ENCODE data around the gene SNRK.
"Not testable (repeated sequence)": the region's sequence is repeated elsewhere in the genome, so short reads cannot be mapped to it uniquely, and the experiment has no call there.

SNRK gene

GRCh38 chr3:43346978-43347749 is 60.8 kb downstream of the SNRK start:
- H2AFZ ChIP-seq (ENCODE audit: low read depth, low read length), result no peak overlapping the region
- no peaks in the 10 kb centered on the region for H3K27me3 ChIP-seq (ENCODE audit: insufficient read depth, low read length)
- H3K4me3 ChIP-seq (ENCODE audit: low read length), result no peak overlapping the region
- H3K9me3 ChIP-seq (ENCODE audit: low read length), result peaks cover 4% of the 10 kb centered on the region
- H3K36me3 ChIP-seq (ENCODE audit: insufficient read depth, low read length), result peaks cover 35% of the 10 kb centered on the region
- H3K4me1 ChIP-seq (ENCODE audit: insufficient read depth, low read length), result peaks cover 17% of the 10 kb centered on the region

- no peak overlapping the region for H2AFZ ChIP-seq (ENCODE audit: low read depth, low read length)
- H3K4me1 ChIP-seq (ENCODE audit: insufficient read depth, low read length), result peaks cover 17% of the 10 kb centered on the region
- no peak overlapping the region for H3K4me3 ChIP-seq (ENCODE audit: low read length)
- H3K27me3 ChIP-seq (ENCODE audit: insufficient read depth, low read length), result no peaks in the 10 kb centered on the region
- peaks cover 4% of the 10 kb centered on the region for H3K9me3 ChIP-seq (ENCODE audit: low read length)
- H3K36me3 ChIP-seq (ENCODE audit: insufficient read depth, low read length), result peaks cover 32% of the 10 kb centered on the region
These were observed 61.4 kb downstream of the SNRK start for GRCh38 chr3:43347774-43348173.

- Histone ChIP-seq H3K4me1 (ENCODE audit: insufficient read depth, low read length) (peaks cover 15% of the 10 kb centered on the region), H2AFZ (ENCODE audit: low read depth, low read length) (no peak overlapping the region), H3K4me3 (ENCODE audit: low read length) (no peak overlapping the region), H3K36me3 (ENCODE audit: insufficient read depth, low read length) (peaks cover 31% of the 10 kb centered on the region), H3K9me3 (ENCODE audit: low read length) (peaks cover 4% of the 10 kb centered on the region), H3K27me3 (ENCODE audit: insufficient read depth, low read length) (no peaks in the 10 kb centered on the region)
These were observed 62.0 kb downstream of the SNRK start for GRCh38 chr3:43348350-43348749.

DNA sequence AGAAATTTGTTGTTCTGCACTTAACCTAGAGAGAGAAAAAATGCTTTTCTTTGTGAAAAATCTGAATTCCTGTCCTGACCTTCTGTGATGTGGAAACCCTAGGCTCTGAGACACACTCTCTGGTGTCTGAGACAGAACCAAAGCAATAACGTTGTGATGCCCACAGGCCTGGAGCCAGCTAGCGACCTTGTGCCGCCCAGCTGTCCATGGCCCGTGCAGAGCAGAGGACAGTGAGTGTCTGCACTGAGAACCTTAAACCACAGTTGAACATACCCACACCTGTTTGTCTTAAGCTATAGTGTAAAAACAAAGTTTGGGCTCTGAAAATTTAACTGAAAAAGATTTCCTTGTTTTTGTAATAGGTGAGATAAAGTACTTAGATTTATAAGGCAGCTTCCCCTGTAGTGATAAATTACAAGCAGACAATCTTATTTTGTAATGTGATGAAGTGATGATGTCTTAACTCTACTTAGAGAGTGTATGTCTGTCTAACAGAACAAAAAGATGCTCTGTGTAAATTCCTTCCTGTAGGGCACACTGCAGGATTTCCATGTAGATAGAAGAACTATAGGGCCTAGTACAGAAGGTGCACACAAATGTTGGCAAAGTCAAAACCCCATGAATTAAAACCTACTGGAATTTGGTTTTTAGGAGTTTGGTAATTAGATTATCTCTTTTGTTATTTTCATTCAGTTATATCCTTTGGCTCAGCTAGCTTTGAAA is 62.7 kb downstream of the SNRK start:
- Histone ChIP-seq H2AFZ (ENCODE audit: low read depth, low read length) (no peak overlapping the region), H3K36me3 (ENCODE audit: insufficient read depth, low read length) (peaks cover 28% of the 10 kb centered on the region), H3K4me1 (ENCODE audit: insufficient read depth, low read length) (peaks cover 8% of the 10 kb centered on the region), H3K27me3 (ENCODE audit: insufficient read depth, low read length) (no peaks in the 10 kb centered on the region), H3K9me3 (ENCODE audit: low read length) (peaks cover 5% of the 10 kb centered on the region), H3K4me3 (ENCODE audit: low read length) (no peak overlapping the region)

- no peaks in the 10 kb centered on the region for H3K27me3 ChIP-seq (ENCODE audit: insufficient read depth, low read length)
- H3K4me1 ChIP-seq (ENCODE audit: insufficient read depth, low read length), result peaks cover under 1% of the 10 kb centered on the region
- H3K36me3 ChIP-seq (ENCODE audit: insufficient read depth, low read length), result peaks cover 23% of the 10 kb centered on the region
These were observed 63.4 kb downstream of the SNRK start for GRCh38 chr3:43349716-43350115.

DNA sequence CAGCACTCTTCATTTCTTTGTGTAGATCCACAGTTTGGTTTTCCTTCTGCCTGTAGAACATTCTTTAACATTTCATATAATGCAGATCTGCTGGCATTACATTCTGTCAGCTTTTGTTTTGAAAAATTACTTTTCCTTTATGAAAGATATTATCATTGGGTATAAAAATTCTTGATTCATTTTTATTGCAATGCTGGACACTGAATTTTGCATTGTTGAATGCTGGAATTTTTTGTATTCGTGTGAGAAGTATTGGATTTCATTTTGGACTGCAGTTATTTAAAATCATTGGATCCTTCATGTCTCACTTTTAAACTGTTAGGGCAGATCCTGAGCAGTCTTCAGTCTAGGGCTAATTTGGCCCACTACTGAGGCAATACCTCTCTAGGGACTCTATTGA is 67.1 kb downstream of the SNRK start:
- peaks cover 6% of the 10 kb centered on the region for H3K36me3 ChIP-seq (ENCODE audit: insufficient read depth, low read length)
- no peak overlapping the region for H3K4me3 ChIP-seq (ENCODE audit: low read length)
- H3K4me1 ChIP-seq (ENCODE audit: insufficient read depth, low read length), result no peaks in the 10 kb centered on the region
- no peak overlapping the region for H2AFZ ChIP-seq (ENCODE audit: low read depth, low read length)
- peaks cover 3% of the 10 kb centered on the region for H3K9me3 ChIP-seq (ENCODE audit: low read length)
- H3K27me3 ChIP-seq (ENCODE audit: insufficient read depth, low read length), result no peaks in the 10 kb centered on the region

More at GRCh38 chr3:43349716-43350115, 63.4 kb downstream of the SNRK start:
- Histone ChIP-seq H3K9me3 (ENCODE audit: low read length) (peaks cover 7% of the 10 kb centered on the region), H2AFZ (ENCODE audit: low read depth, low read length) (no peak overlapping the region), H3K4me3 (ENCODE audit: low read length) (no peak overlapping the region)

- no peaks in the 10 kb centered on the region for H3K4me1 ChIP-seq (ENCODE audit: insufficient read depth, low read length)
- no peak overlapping the region for H3K4me3 ChIP-seq (ENCODE audit: low read length)
- H3K36me3 ChIP-seq (ENCODE audit: insufficient read depth, low read length), result peaks cover 5% of the 10 kb centered on the region
- peaks cover 3% of the 10 kb centered on the region for H3K9me3 ChIP-seq (ENCODE audit: low read length)
- H2AFZ ChIP-seq (ENCODE audit: low read depth, low read length), result no peak overlapping the region
- no peaks in the 10 kb centered on the region for H3K27me3 ChIP-seq (ENCODE audit: insufficient read depth, low read length)
These were observed 67.8 kb downstream of the SNRK start for GRCh38 chr3:43353923-43354670.

DNA sequence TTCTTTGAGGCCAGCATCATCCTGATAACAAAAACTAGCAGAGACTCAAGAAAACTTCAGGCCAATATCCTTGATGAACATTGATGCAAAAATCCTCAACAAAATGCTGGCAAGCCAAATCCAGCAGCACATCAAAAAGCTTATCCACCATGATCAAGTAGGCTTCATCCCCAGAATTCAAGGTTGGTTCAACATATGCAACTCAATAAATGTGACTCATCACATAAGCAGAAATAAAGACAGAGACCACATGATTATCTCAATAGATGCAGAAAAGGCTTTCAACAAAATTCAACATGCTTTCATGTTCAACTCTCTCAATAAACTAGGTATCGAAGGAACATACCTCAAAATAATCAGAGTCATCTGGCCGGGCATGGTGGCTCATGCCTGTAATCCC is 69.7 kb downstream of the SNRK start:
- not testable (repeated sequence) for H3K36me3 ChIP-seq (ENCODE audit: insufficient read depth, low read length); H3K4me3 ChIP-seq (ENCODE audit: low read length); H3K27me3 ChIP-seq (ENCODE audit: insufficient read depth, low read length); H2AFZ ChIP-seq (ENCODE audit: low read depth, low read length); H3K4me1 ChIP-seq (ENCODE audit: insufficient read depth, low read length); H3K9me3 ChIP-seq (ENCODE audit: low read length)

- H2AFZ ChIP-seq (ENCODE audit: low read depth, low read length), result no peak overlapping the region
- no peaks in the 10 kb centered on the region for H3K9me3 ChIP-seq (ENCODE audit: low read length)
- H3K27me3 ChIP-seq (ENCODE audit: insufficient read depth, low read length), result no peaks in the 10 kb centered on the region
- H3K4me3 ChIP-seq (ENCODE audit: low read length), result no peak overlapping the region
- peaks cover 4% of the 10 kb centered on the region for H3K36me3 ChIP-seq (ENCODE audit: insufficient read depth, low read length)
- H3K4me1 ChIP-seq (ENCODE audit: insufficient read depth, low read length), result no peaks in the 10 kb centered on the region
These were observed 74.7 kb downstream of the SNRK start for GRCh38 chr3:43361077-43361476.

- Histone ChIP-seq H3K27me3 (ENCODE audit: insufficient read depth, low read length) (no peaks in the 10 kb centered on the region), H3K4me1 (ENCODE audit: insufficient read depth, low read length) (no peaks in the 10 kb centered on the region), H3K9me3 (ENCODE audit: low read length) (no peaks in the 10 kb centered on the region), H3K4me3 (ENCODE audit: low read length) (no peak overlapping the region), H3K36me3 (ENCODE audit: insufficient read depth, low read length) (peaks cover 10% of the 10 kb centered on the region), H2AFZ (ENCODE audit: low read depth, low read length) (no peak overlapping the region)
These were observed 75.8 kb downstream of the SNRK start for GRCh38 chr3:43362183-43362582.

DNA sequence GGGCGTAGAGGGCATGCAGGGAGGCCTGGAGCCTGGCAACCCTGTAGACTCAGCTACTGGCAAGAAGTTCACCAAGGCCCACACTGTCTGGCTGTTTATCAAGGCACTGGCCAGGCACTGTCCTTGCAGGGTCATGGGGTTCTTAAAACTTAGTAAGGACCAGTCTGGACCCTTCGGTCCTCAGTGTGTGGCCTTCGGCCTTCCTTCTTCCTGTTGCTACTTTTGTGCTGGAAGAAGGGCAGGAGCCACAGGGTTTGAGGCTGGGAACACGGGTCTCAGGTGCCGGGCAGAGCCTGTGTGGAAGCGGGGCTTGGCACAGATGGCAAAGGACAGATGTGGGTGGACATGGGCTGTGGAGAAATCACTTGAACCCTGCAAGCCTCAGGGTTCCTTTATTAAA is 76.6 kb downstream of the SNRK start:
- Histone ChIP-seq H3K27me3 (ENCODE audit: insufficient read depth, low read length) (no peaks in the 10 kb centered on the region), H3K4me3 (ENCODE audit: low read length) (no peak overlapping the region), H2AFZ (ENCODE audit: low read depth, low read length) (no peak overlapping the region), H3K4me1 (ENCODE audit: insufficient read depth, low read length) (no peaks in the 10 kb centered on the region), H3K9me3 (ENCODE audit: low read length) (no peaks in the 10 kb centered on the region), H3K36me3 (ENCODE audit: insufficient read depth, low read length) (peaks cover 10% of the 10 kb centered on the region)

DNA sequence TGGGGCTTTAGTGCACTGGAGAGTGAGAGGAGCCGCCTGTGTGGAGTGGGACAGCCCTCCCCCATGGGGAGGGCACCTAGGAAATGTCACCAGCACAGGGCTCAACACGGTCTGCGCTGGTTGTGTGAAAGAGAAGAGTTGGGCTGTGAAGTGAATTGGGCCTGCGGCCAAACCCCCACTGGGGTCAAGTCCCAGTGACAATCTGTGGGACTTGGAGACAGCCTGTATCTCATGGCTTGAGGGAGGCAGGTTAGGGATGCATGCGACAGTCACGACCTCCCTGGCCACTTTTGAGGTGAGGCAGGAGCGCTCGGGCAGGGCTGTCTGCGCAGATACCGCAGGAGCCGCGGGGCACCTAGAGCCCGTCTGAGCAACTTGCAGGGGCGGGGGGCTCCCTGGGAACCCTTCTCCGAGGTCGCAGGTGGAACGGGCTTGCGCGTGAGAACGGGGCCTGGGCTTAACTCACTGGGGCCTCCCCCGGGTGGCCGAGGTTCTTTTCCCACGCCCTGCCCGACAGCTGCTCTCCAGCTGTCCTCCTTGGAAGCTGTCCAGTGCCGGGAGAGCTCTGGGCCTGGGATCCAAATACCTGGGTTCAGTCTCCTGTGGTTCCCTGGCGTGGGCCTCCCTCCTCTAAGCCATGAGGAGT is 77.4 kb downstream of the SNRK start:
- H3K9me3 ChIP-seq (ENCODE audit: low read length), result no peaks in the 10 kb centered on the region
- H3K36me3 ChIP-seq (ENCODE audit: insufficient read depth, low read length), result peaks cover 10% of the 10 kb centered on the region
- H3K27me3 ChIP-seq (ENCODE audit: insufficient read depth, low read length), result no peaks in the 10 kb centered on the region
- no peak overlapping the region for H3K4me3 ChIP-seq (ENCODE audit: low read length)
- H2AFZ ChIP-seq (ENCODE audit: low read depth, low read length), result no peak overlapping the region
- no peaks in the 10 kb centered on the region for H3K4me1 ChIP-seq (ENCODE audit: insufficient read depth, low read length)

- Histone ChIP-seq H3K4me3 (ENCODE audit: low read length) (no peak overlapping the region), H3K9me3 (ENCODE audit: low read length) (no peaks in the 10 kb centered on the region), H3K27me3 (ENCODE audit: insufficient read depth, low read length) (no peaks in the 10 kb centered on the region), H3K4me1 (ENCODE audit: insufficient read depth, low read length) (no peaks in the 10 kb centered on the region), H3K36me3 (ENCODE audit: insufficient read depth, low read length) (peaks cover 10% of the 10 kb centered on the region), H2AFZ (ENCODE audit: low read depth, low read length) (no peak overlapping the region)
These were observed 78.2 kb downstream of the SNRK start for GRCh38 chr3:43364494-43364893.

Data from neuron (in vitro differentiated cells).